ENCODE results near the gene CSMD2.

The CSMD2 gene

GRCh38 chr1:33468531-33468930 lies 696.5 kb downstream of the CSMD2 start:
- DNase-seq, result no peak

- DNase-seq, result no peak
Observed at GRCh38 chr1:33468011-33468410, 697.0 kb downstream of the CSMD2 start.

- no peak for DNase-seq
Observed at GRCh38 chr1:33466159-33466558, 698.9 kb downstream of the CSMD2 start.

- no peak for DNase-seq
Observed at GRCh38 chr1:33465316-33465715, 699.7 kb downstream of the CSMD2 start.

- no peak for DNase-seq
Observed at GRCh38 chr1:33464552-33464951, 700.5 kb downstream of the CSMD2 start.

All from DMS79 treated with DMSO at 0.1 percent for 48 hours (cell line).